ENCODE data around the gene VPS54.

The VPS54 gene

DNA sequence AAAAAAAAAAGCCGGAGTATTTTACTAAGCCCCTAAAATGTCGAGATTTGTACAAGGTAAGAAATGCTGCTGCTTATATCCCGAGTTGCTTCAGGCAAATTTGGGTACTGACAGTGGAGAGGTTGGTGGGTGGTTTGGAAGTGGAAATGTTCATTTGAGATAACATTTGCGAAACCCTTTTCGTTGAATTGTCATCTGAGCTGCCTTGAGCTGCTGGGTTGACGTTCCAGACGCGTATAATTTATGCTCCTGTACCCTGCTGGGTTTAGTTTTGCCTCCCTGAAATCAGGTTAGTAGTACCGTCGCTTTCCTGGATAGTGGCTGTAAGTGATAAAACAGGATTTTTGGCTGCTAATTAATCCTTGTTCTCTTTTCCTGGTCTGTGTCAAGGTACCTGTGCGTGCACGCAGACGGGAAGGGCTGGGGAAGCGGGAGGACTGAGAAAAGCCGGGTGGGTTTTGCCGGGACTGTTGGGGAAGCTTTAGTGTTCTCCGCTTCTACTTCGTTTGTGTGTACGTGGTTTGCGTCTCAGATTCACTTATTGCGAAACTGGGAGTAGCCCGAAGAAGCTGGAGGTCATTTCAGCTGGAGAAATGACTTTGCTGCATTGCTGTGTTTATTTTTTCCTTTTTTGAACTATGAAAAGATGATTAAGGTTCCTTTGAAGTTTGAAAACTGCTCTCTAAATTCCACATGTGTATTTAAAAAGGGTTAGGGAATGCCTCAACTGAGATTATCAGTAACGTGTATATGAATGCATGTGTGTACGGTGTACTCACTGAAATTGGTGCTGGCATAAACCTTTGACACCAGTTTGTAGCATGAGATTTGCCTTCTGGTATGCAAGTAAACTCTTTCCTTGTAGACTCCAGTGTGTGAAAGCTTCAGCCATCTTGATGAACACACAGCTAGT lies 176.8 kb downstream of the VPS54 start:
- H3K27ac ChIP-seq: peak overlapping the region; percentile 80
- TF ChIP-seq, protein P1, sequence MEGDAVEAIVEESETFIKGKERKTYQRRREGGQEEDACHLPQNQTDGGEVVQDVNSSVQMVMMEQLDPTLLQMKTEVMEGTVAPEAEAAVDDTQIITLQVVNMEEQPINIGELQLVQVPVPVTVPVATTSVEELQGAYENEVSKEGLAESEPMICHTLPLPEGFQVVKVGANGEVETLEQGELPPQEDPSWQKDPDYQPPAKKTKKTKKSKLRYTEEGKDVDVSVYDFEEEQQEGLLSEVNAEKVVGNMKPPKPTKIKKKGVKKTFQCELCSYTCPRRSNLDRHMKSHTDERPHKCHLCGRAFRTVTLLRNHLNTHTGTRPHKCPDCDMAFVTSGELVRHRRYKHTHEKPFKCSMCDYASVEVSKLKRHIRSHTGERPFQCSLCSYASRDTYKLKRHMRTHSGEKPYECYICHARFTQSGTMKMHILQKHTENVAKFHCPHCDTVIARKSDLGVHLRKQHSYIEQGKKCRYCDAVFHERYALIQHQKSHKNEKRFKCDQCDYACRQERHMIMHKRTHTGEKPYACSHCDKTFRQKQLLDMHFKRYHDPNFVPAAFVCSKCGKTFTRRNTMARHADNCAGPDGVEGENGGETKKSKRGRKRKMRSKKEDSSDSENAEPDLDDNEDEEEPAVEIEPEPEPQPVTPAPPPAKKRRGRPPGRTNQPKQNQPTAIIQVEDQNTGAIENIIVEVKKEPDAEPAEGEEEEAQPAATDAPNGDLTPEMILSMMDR (conservative IDR thresholded peaks at IDR 0.05): no peak

Measured in VCaP (cell line).